Stimulated activated CD8-positive, alpha-beta memory T cell treated with anti-CD3 and anti-CD28 coated beads, Interleukin-7, amount 100 ng/mL, for 4 hours (primary cell): ENCODE measurements around the gene GUCY2D.

Experiments
- DNase-seq, 2 donors: peaks; one replicate each; pipeline ENCODE4 v3.0.0-alpha.2; 2020; ENCODE audit warnings: low read depth in 2 of 2

GUCY2D gene

DNA sequence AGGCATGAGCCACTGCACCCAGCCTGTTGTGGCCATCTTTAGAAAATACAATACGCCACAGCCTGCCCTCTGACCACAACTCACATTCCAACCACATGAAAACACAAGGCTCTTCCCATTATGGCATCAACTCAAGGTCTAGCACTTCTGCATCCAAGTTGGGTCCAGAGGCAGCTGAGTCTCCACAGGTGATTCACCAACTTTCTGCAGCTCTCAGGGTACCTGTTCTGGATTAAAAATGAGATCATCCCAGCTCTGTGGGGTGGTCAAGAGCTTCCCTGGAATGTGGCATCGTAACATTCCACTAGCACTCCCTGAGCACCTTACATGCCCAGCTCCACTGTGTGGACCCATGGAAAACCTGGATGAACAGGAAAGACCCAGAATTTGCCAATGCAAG lies 9.9 kb upstream of the GUCY2D start:
- no peak for DNase-seq

DNA sequence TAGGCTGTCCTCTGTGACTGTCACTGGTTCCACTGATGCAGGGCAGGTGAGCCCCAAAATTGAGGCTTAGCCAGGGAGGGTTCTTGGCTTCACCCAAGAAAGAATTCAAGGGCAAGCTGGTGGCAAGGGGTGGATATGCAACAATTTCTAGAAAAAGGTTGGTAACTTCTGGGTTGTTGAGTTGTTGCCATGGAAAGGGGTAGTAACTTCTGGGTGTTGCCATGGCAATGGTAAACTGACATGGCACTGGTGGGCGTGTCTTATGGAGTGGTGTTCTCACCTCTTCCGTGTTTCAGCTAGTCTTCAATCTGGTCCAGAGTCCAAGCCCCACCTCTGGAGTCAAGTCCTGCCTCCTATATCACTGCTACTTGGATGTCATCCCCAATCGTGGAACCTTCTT lies 9.5 kb upstream of the GUCY2D start:
- DNase-seq, result no peak

DNA sequence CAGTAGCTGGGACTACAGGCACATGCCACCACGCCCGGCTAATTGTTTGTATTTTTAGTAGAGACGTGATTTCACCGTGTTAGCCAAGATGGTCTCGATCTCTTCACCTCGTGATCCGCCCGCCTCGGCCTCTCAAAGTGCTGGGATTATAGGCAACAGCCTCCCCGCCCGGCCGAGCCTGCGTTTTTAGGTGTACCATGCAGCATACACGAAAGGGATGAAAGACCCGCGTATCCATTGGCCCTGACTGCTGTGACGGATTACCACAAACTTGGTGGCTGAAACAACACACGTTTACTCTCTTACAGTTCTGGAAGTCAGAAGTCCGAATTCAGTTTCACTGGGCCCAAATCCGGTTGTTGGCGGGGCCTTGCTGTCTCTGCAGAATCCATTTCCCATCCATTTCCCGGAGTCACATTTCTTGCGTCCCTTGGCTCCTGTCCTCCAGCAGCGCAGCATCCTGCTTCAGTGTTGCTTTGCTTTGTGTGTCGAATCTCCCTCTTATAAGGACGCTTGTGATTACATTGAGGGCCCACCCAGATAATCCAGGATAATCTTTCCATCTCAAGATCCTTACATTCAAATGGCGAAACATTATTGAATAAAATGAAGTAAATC lies 8.3 kb upstream of the GUCY2D start:
- DNase-seq, result no peak

DNA sequence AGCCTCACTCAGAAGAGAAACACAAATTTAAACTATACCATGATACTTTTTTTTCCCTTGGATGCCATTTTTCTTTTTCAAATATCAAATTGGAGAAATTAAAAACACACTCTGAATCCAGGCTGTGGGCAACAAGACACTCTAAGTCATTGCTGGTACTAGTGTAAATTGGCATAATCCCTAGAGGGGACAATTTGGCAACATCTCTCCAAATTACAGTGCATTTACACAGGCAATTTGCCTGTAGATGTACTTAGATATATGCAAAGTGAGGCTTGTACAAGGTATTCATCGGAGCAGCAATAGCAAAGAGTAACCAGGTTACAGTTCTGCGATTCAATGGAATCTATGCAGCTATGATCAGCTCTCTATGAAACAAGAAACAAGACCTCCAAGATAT lies 6.7 kb upstream of the GUCY2D start:
- DNase-seq, result no peak

DNA sequence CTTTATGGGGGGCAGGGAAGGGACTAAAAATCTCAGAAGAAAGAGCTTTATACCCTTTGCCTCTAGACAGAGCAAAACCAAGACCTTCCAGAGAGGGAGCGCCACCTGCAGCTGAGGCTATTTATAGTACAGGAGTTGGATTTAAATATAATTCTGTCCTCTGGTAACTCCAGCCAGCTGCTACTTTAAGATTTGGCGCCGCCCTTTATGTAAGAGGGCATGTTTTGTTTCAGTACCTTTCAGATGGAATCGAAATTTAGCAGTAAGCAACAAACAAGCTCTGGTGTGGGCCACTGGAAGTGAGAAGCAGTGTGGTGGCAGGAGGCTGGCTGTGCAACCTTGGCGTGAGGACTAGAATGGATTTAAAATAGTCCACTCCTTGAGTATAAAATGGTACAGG lies 5.2 kb upstream of the GUCY2D start:
- no peak for DNase-seq

DNA sequence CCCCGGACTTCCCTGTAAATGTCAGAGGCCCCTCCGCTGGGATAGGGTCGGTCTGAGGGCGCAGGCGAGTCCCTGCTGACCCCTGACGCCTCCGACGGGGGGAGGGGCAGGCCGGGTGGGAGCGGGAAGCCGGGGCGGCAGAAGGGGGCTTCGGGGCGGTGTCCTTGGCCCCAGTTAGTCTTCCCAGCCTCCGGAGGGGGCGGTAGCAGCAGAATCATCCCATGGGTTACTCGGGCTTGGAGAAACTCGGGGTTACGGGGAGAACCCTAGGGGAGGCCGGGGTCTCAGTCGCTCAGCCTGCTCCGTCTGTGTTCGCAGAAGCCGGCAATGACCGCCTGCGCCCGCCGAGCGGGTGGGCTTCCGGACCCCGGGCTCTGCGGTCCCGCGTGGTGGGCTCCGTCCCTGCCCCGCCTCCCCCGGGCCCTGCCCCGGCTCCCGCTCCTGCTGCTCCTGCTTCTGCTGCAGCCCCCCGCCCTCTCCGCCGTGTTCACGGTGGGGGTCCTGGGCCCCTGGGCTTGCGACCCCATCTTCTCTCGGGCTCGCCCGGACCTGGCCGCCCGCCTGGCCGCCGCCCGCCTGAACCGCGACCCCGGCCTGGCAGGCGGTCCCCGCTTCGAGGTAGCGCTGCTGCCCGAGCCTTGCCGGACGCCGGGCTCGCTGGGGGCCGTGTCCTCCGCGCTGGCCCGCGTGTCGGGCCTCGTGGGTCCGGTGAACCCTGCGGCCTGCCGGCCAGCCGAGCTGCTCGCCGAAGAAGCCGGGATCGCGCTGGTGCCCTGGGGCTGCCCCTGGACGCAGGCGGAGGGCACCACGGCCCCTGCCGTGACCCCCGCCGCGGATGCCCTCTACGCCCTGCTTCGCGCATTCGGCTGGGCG lies 542 bp downstream of the GUCY2D start:
- DNase-seq, result no peak

DNA sequence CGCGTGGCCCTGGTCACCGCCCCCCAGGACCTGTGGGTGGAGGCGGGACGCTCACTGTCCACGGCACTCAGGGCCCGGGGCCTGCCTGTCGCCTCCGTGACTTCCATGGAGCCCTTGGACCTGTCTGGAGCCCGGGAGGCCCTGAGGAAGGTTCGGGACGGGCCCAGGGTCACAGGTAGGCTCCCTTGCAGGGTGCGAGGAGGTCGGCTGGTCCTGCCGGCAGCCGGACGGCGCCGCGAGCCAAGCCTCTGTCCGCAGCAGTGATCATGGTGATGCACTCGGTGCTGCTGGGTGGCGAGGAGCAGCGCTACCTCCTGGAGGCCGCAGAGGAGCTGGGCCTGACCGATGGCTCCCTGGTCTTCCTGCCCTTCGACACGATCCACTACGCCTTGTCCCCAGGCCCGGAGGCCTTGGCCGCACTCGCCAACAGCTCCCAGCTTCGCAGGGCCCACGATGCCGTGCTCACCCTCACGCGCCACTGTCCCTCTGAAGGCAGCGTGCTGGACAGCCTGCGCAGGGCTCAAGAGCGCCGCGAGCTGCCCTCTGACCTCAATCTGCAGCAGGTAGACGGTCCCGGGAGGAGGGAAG lies 1.3 kb downstream of the GUCY2D start:
- DNase-seq, result no peak

DNA sequence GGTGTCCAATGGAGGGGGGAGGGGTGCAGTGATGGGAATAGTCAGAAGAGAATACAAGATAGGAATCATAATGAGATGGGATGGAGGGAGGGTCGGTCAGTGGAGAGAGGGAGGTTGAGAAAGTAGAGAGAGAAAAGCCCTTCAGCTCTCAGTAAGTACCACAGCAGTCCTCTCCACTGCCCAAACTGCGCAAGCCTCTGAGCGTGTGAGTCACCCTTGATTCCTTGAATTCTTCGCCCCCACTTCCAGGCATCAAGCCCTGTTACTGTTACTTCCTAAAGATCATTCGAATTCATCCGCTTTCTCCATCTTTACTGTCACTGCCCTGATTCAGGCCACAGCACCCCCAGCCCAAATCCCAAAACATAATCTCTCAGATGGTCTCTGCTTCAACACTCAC lies 2.5 kb downstream of the GUCY2D start:
- DNase-seq, result no peak

DNA sequence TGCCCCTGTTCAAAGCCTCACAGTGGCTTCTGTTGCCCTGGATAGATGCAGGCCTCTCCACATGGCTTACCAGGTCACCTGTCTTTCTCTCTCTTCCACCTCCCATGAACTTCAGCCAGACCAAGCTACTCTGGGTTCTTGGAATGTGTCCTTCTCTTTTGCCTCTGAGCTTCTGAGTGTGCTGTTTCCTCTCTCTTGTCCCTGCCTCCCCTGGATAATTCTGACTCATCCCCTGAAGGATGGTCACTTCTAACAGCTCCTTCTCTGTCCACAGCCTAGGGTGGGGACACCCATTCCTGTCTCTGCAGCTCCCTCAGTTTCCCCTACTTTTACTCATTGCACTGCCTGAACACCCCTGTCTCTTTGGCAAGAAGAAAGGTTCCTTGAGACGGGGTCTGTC lies 2.9 kb downstream of the GUCY2D start:
- no peak for DNase-seq

DNA sequence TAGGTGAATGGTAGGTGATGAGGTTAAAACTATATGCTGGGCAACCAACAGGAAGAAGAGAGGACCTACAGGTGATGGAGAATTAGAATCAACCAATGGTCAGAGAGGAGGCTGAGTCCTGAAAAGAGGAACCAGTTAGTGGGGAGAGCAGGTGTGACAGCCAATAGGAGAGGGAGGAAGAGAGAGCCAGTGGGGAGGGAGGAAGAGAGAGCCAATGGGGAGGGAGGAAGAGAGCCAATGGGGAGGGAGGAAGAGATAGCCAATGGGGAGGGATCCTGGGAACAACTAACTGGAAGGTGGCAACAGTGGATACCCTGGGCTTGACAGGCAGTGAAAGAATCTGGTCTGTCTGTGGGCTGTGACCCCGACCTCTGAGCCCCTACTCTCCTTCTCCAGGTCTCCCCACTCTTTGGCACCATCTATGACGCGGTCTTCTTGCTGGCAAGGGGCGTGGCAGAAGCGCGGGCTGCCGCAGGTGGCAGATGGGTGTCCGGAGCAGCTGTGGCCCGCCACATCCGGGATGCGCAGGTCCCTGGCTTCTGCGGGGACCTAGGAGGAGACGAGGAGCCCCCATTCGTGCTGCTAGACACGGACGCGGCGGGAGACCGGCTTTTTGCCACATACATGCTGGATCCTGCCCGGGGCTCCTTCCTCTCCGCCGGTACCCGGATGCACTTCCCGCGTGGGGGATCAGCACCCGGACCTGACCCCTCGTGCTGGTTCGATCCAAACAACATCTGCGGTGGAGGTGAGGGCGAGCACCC lies 3.7 kb downstream of the GUCY2D start:
- no peak for DNase-seq

DNA sequence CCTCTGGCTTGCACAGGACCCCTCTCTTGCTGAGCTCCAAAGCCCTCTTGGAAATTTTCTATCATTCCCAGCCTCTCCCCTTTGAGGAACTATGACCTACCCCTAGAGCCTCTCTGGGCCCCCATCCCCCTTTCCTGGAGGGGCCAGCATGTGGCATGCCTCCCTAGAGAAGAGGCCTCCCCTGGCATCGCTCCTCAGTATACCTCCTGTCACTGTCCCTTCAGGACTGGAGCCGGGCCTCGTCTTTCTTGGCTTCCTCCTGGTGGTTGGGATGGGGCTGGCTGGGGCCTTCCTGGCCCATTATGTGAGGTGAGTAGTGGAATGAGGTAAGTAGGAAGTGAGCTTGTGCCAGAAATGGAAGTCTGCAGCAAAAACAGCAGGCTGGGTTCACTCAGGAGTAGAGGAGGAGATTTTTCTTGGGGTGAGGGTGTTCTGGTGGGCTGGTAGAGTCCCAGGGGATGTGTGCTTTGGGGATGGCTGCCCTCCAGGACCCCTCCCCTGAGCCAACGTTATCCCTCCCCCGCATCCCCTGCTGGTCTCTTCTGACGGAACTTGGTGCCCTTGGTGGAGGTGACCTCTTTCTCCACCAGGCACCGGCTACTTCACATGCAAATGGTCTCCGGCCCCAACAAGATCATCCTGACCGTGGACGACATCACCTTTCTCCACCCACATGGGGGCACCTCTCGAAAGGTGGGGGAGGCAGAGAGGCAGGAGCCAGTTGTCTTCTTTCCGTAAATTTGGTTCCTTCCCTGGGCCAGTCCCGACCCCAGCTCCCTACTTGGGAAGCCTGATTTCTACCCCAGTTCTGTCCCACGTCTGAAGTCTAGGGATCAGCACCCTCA lies 4.6 kb downstream of the GUCY2D start:
- DNase-seq, result no peak

DNA sequence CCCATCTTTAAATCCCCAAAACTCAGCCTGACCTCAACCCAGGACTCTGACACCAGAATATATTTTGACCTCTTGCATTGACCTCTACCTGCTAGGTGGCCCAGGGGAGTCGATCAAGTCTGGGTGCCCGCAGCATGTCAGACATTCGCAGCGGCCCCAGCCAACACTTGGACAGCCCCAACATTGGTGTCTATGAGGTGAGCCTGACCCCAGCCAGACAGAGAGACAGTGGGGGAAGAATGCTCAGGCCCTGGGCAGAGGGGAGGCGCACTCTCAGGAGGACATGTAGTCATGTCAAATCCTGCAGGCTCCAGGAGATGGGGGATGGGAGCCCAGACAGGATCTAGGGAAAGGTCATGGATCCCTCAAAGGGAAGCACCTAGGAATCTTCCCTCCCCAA lies 5.4 kb downstream of the GUCY2D start:
- no peak for DNase-seq

DNA sequence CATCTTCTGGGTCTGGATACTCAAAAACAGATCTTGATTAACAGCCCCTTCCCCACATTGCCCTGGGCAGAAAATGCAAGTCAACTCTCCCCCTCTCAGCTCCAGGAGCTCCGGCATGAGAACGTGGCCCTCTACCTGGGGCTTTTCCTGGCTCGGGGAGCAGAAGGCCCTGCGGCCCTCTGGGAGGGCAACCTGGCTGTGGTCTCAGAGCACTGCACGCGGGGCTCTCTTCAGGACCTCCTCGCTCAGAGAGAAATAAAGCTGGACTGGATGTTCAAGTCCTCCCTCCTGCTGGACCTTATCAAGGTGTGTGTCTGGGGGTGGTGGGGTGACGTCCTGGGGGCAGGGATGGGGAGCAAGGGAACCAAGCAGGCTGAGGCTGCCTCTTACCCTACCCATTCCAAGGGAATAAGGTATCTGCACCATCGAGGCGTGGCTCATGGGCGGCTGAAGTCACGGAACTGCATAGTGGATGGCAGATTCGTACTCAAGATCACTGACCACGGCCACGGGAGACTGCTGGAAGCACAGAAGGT lies 9.7 kb downstream of the GUCY2D start:
- no peak for DNase-seq

DNA sequence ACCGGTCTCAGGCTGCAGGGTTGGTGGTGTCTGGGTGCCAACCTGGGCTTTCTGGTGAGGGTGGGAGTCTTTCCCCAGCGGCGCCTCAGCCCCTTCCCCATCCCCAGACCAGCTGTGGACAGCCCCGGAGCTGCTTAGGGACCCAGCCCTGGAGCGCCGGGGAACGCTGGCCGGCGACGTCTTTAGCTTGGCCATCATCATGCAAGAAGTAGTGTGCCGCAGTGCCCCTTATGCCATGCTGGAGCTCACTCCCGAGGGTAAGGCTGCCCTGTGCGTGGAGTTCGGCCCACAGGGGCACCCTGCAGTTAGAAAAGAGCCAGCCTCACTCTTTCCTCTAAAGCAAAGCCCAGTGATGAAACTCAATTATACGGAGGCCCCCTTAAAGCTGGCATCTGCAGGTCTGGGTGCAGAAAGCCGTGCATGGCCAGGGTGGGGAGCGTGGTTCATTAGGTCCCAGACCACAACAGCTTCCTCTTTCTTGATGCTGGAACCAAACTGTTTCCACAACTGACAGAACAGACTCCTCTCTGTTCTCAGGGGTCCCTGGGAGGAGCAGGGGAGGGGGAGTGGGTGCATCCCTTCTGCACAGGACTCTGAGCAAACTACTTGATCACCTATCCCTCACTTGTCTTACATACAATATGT lies 10.7 kb downstream of the GUCY2D start:
- no peak for DNase-seq

DNA sequence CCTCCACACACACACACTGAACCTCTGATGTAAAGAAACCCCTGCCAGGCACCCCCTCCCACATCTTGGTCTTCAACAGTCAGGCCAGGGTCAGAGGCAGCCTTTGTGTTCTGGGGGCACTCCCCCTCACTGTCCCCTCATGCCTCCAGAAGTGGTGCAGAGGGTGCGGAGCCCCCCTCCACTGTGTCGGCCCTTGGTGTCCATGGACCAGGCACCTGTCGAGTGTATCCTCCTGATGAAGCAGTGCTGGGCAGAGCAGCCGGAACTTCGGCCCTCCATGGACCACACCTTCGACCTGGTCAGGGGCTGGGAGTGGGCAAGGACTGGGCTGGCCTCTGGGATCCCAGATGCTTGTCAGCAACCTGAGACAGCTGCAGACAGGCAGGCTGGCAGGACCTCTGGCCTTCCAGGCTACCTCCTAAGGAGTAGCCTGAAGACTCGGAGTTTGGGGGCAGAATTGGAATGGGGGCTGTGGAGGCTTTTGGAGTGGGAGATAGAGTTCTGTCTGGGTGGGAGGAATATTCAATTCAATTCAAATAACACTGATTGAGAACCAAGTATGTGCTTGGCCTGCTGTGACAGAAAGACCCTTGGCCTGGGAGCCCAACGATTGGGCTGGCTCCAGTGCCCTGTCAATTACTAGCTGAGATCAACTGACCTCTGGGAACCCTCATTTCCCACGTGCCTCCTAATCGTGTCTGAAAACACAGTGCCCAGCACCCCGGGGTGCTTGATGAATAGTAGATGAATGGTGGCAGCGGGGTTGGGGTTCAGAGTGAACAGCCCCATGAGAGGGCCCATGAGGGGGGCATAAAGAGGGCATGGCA lies 11.5 kb downstream of the GUCY2D start:
- DNase-seq, result no peak

DNA sequence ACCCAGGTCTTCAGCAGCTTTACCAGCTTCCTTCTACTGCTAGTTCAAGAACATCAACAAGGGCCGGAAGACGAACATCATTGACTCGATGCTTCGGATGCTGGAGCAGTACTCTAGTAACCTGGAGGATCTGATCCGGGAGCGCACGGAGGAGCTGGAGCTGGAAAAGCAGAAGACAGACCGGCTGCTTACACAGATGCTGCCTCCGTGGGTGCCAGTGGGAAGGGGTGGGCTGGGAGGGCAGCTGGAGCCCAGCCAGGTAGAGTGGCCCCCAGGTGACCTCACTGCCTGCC lies 12.1 kb downstream of the GUCY2D start:
- DNase-seq, result no peak

DNA sequence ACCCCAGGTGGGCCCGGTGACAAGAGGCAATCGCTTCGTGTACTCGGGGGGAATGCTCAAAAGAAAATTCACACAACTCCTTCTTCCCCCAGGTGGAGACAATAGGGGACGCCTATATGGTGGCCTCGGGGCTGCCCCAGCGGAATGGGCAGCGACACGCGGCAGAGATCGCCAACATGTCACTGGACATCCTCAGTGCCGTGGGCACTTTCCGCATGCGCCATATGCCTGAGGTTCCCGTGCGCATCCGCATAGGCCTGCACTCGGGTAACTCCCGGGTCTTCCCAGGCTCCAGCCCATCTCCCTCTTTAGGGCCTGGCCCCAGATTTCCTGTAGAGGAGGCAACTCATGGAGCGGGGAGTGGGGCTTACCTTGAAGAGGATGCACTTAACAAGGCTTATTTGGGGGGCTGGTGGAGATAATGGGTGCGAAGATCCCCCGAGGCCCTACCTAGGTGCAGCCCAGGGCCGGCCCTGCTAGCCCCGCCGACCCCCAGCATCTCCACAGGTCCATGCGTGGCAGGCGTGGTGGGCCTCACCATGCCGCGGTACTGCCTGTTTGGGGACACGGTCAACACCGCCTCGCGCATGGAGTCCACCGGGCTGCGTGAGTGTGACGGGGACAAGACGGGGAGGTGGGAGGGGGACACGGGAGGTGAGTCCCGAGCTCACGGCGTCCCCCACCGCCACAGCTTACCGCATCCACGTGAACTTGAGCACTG lies 13.0 kb downstream of the GUCY2D start:
- DNase-seq, result no peak

DNA sequence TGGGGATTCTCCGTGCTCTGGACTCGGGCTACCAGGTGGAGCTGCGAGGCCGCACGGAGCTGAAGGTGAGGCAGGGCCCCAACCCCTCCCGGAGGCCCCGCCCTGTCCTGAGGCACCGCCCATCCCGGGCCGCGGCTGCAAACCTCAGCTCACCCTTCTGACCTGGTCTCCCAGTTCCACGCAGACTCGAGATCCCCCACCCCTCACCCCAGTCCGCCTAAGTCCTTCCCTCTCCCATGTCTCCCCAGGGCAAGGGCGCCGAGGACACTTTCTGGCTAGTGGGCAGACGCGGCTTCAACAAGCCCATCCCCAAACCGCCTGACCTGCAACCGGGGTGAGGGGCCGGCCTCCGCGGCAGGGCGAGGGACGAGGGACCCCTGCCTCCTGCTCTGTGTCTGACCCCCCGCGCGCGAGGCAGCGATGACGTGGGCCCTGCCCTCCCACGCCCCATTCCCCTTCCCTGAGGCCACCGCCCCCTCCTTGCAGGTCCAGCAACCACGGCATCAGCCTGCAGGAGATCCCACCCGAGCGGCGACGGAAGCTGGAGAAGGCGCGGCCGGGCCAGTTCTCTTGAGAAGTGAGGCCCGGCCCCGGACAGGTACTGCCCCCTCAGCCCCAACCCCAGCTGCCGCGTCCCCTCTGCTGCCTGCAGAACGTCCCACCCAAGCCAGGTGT lies 13.7 kb downstream of the GUCY2D start:
- DNase-seq, result no peak
